ENCODE data around the gene GLO1.

Gene GLO1

GRCh38 chr6:38686270-38687042 is 16.5 kb downstream of the GLO1 start:
- H3K36me3 ChIP-seq (ENCODE audit: control insufficient read depth, insufficient read depth, low read length): no peaks in the 10 kb centered on the region
- no peak overlapping the region for H2AFZ ChIP-seq
- H3K9me3 ChIP-seq (ENCODE audit: control insufficient read depth, low read length): no peaks in the 10 kb centered on the region
- no peak overlapping the region for H3K4me3 ChIP-seq (ENCODE audit: low read depth, low read length)
- no peaks in the 10 kb centered on the region for H3K79me2 ChIP-seq
- H3K27me3 ChIP-seq (ENCODE audit: control insufficient read depth, insufficient read depth, low read length): no peaks in the 10 kb centered on the region
- no peak overlapping the region for H3K9ac ChIP-seq
- TF ChIP-seq CTCF (IDR thresholded peaks at IDR 0.05): no peak
- H3K4me1 ChIP-seq: no peaks in the 10 kb centered on the region
- H3K27ac ChIP-seq: no peak overlapping the region
- no peak overlapping the region for H3K4me2 ChIP-seq (ENCODE audit: low read length)

- Histone ChIP-seq H3K79me2 (no peaks in the 10 kb centered on the region), H3K4me1 (no peaks in the 10 kb centered on the region), H3K9ac (no peak overlapping the region), H3K36me3 (ENCODE audit: control insufficient read depth, insufficient read depth, low read length) (no peaks in the 10 kb centered on the region), H3K4me3 (ENCODE audit: low read depth, low read length) (no peak overlapping the region), H3K9me3 (ENCODE audit: control insufficient read depth, low read length) (no peaks in the 10 kb centered on the region), H2AFZ (no peak overlapping the region), H3K4me2 (ENCODE audit: low read length) (no peak overlapping the region), H3K27me3 (ENCODE audit: control insufficient read depth, insufficient read depth, low read length) (no peaks in the 10 kb centered on the region), H3K27ac (no peak overlapping the region)
- TF ChIP-seq CTCF (IDR thresholded peaks at IDR 0.05): no peak
Measured at GRCh38 chr6:38684904-38685303, 18.0 kb downstream of the GLO1 start.

GRCh38 chr6:38684237-38684636 is 18.7 kb downstream of the GLO1 start:
- no peak overlapping the region for H3K27ac ChIP-seq
- H3K36me3 ChIP-seq (ENCODE audit: control insufficient read depth, insufficient read depth, low read length): no peaks in the 10 kb centered on the region
- H3K79me2 ChIP-seq: no peaks in the 10 kb centered on the region
- no peak overlapping the region for H3K4me3 ChIP-seq (ENCODE audit: low read depth, low read length)
- H2AFZ ChIP-seq: no peak overlapping the region
- no peaks in the 10 kb centered on the region for H3K4me1 ChIP-seq
- H3K27me3 ChIP-seq (ENCODE audit: control insufficient read depth, insufficient read depth, low read length): no peaks in the 10 kb centered on the region
- no peak for TF ChIP-seq CTCF (IDR thresholded peaks at IDR 0.05)
- H3K4me2 ChIP-seq (ENCODE audit: low read length): no peak overlapping the region
- H3K9me3 ChIP-seq (ENCODE audit: control insufficient read depth, low read length): no peaks in the 10 kb centered on the region
- no peak overlapping the region for H3K9ac ChIP-seq

GRCh38 chr6:38681850-38682249 is 21.1 kb downstream of the GLO1 start:
- Histone ChIP-seq H3K79me2 (no peaks in the 10 kb centered on the region), H3K9me3 (ENCODE audit: control insufficient read depth, low read length) (no peaks in the 10 kb centered on the region), H3K27me3 (ENCODE audit: control insufficient read depth, insufficient read depth, low read length) (no peaks in the 10 kb centered on the region), H3K4me1 (no peaks in the 10 kb centered on the region), H3K4me2 (ENCODE audit: low read length) (no peak overlapping the region), H3K4me3 (ENCODE audit: low read depth, low read length) (no peak overlapping the region), H3K27ac (no peak overlapping the region), H2AFZ (no peak overlapping the region), H3K9ac (no peak overlapping the region), H3K36me3 (ENCODE audit: control insufficient read depth, insufficient read depth, low read length) (no peaks in the 10 kb centered on the region)
- TF ChIP-seq CTCF (IDR thresholded peaks at IDR 0.05): no peak

- H3K4me1 ChIP-seq: no peaks in the 10 kb centered on the region
- H3K27ac ChIP-seq: no peak overlapping the region
- H2AFZ ChIP-seq: no peak overlapping the region
- no peaks in the 10 kb centered on the region for H3K27me3 ChIP-seq (ENCODE audit: control insufficient read depth, insufficient read depth, low read length)
- no peaks in the 10 kb centered on the region for H3K9me3 ChIP-seq (ENCODE audit: control insufficient read depth, low read length)
- H3K36me3 ChIP-seq (ENCODE audit: control insufficient read depth, insufficient read depth, low read length): no peaks in the 10 kb centered on the region
- H3K4me2 ChIP-seq (ENCODE audit: low read length): no peak overlapping the region
- H3K79me2 ChIP-seq: no peaks in the 10 kb centered on the region
- H3K9ac ChIP-seq: no peak overlapping the region
- TF ChIP-seq CTCF (IDR thresholded peaks at IDR 0.05): no peak
- no peak overlapping the region for H3K4me3 ChIP-seq (ENCODE audit: low read depth, low read length)
Measured at GRCh38 chr6:38679668-38680067, 23.3 kb downstream of the GLO1 start.
